ENCODE data around the gene PROX1.

DNA sequence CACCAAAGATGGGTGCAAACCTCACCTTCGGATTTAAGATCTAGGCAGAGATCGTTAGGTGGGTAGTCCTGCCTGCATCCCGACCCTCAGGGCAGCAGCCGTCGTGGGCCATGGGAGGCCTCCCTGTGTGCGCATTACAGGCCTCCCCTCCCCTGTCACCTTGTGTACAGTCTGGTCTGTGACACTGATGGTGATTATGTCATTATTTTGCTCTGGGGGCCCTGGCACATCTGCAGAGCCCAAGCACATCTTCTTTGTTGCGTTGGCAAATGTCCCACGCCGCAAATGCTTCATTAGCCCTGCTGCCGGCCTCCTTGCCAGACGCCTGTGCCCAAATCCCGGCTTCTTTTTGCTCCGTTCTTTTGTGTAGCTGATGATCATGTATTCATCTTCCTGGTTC lies 31.7 kb downstream of the PROX1 start:
- TF ChIP-seq CTCF (conservative IDR thresholded peaks at IDR 0.05; ENCODE audit: low read length), result no peak
- no peak for TF ChIP-seq EZH2phosphoT487 (IDR thresholded peaks at IDR 0.05; ENCODE audit: borderline replicate concordance, low read depth, low read length)

Measured in OCI-LY7 (cell line).